B cell (primary cell): ENCODE results near the gene AHNAK. TPM values are rescaled to one million over a fixed set of nuclear protein-coding genes. Genes with fewer than 3 reads are reported as not detected.
A peak's percentile ranks its signal among the peaks of the same experiment; 100 is the strongest.

Source experiments
- ATAC-seq: fragments of 200-7000 bp; cut with Tn5 transposase; one replicate; pipeline ENCODE4 v1.10.0; 2021; ENCODE audit warnings: low read depth, mild to moderate bottlenecking, moderate number of reproducible peaks, moderate library complexity
- CTCF ChIA-PET: fragments of 350-600 bp; sonication (Branson Sonifier 250); formaldehyde crosslinking; loops from one replicate; lab custom pipeline; 2021; ENCODE audit warnings: antibody characterized with exemption, inconsistent platforms; lab: Charles Lee
- POLR2A ChIA-PET: fragments of 350-600 bp; sonication (Branson Sonifier 250); formaldehyde crosslinking; loops from one replicate; lab custom pipeline; 2021; ENCODE audit warnings: antibody characterized with exemption; lab: Charles Lee
- DNase-seq: peaks from one replicate; pipeline ENCODE4 v3.0.0; 2013
- H2AFZ ChIP-seq: 2 replicates; pipeline ENCODE4 v1.6.1; 2012; ENCODE audit warnings: mild to moderate bottlenecking, low read depth, low read length; ENCODE audit not compliant: insufficient read depth, poor library complexity, severe bottlenecking
- H3K27ac ChIP-seq, 2 donors: 1 replicate in 1 of 2; 2 replicates in 1 of 2; pipeline ENCODE4 v1.5.1; 2012 to 2013; ENCODE audit warnings: low read length in 2 of 2, mild to moderate bottlenecking in 2 of 2, moderate library complexity in 1 of 2
- H3K27me3 ChIP-seq, 4 experiments: fragments of 200-600 bp in 1 of 4; sonication (generic) in 1 of 4; replicated peaks in 1 of 4; 1 replicate in 2 of 4; 2 replicates in 2 of 4; pipeline versions ENCODE4 v1.6.1 to v1.7.0; 2013 to 2016; ENCODE audit warnings: low read length in 3 of 4, mild to moderate bottlenecking in 2 of 4, mixed read lengths in 1 of 4, moderate library complexity in 1 of 4; ENCODE audit not compliant: insufficient read depth in 4 of 4, control insufficient read depth in 3 of 4; ENCODE audit errors: control extremely low read depth in 1 of 4
- H3K36me3 ChIP-seq, 2 experiments: replicated peaks in 1 of 2; 1 replicate in 1 of 2; 2 replicates in 1 of 2; pipeline versions ENCODE4 v1.6.1 to v1.7.1; 2013; ENCODE audit warnings: low read length in 1 of 2; ENCODE audit not compliant: insufficient read depth in 2 of 2, control insufficient read depth in 1 of 2; ENCODE audit errors: control extremely low read depth in 1 of 2, extremely low read depth in 1 of 2
- H3K4me1 ChIP-seq, 2 donors: fragments of 200-600 bp in 1 of 2; sonication (generic) in 1 of 2; 1 replicate in 1 of 2; 2 replicates in 1 of 2; pipeline versions ENCODE4 v1.5.1 to v1.6.1; 2013 to 2017; ENCODE audit warnings: low read length in 2 of 2; ENCODE audit not compliant: control insufficient read depth in 2 of 2, insufficient read depth in 2 of 2
- H3K4me2 ChIP-seq: replicated peaks from 2 replicates; pipeline ENCODE3; 2012; ENCODE audit warnings: mild to moderate bottlenecking, low read depth, low read length; ENCODE audit not compliant: poor library complexity, severe bottlenecking
- H3K4me3 ChIP-seq, 5 experiments: fragments of 200-600 bp in 1 of 5; sonication (generic) in 1 of 5; 1 replicate in 3 of 5; 2 replicates in 2 of 5; pipeline versions ENCODE4 v1.5.1 to v1.7.0; 2011 to 2016; ENCODE audit warnings: low read length in 4 of 5, mild to moderate bottlenecking in 4 of 5, low read depth in 2 of 5, control low read depth in 1 of 5, moderate library complexity in 1 of 5; ENCODE audit not compliant: insufficient read depth in 1 of 5; ENCODE audit errors: control extremely low read depth in 1 of 5, extremely low read depth in 1 of 5
- H3K79me2 ChIP-seq: fragments of 200-600 bp; sonication (generic); one replicate; pipeline ENCODE4 v1.6.0; 2016; ENCODE audit warnings: low read length; ENCODE audit not compliant: control insufficient read depth, insufficient read depth
- H3K9ac ChIP-seq: fragments of 200-600 bp; sonication (generic); 2 replicates; pipeline ENCODE4 v1.6.1; 2017; ENCODE audit warnings: mild to moderate bottlenecking, low read length, moderate library complexity
- H3K9me3 ChIP-seq, 3 donors: one replicate each; pipeline versions ENCODE4 v1.6.1 to v1.7.1; 2013; ENCODE audit warnings: low read length in 2 of 3; ENCODE audit not compliant: control insufficient read depth in 2 of 3, insufficient read depth in 1 of 3; ENCODE audit errors: control extremely low read depth in 1 of 3
- H4K20me1 ChIP-seq: 2 replicates; pipeline ENCODE4 v1.6.0; 2012; ENCODE audit warnings: mild to moderate bottlenecking, low read length; ENCODE audit not compliant: insufficient read depth, control insufficient read depth, poor library complexity, severe bottlenecking
- H3K27ac Mint-ChIP-seq: one replicate; pipeline ENCODE4 v1.8.0; 2021; ENCODE audit warnings: mixed read lengths
- H3K27me3 Mint-ChIP-seq: one replicate; pipeline ENCODE4 v1.8.0; 2021; ENCODE audit warnings: mixed read lengths
- H3K4me1 Mint-ChIP-seq: one replicate; pipeline ENCODE4 v1.8.0; 2021; ENCODE audit warnings: mixed read lengths
- H3K4me3 Mint-ChIP-seq: one replicate; pipeline ENCODE4 v1.8.0; 2021; ENCODE audit warnings: mixed read lengths
- H3K9me3 Mint-ChIP-seq: one replicate; pipeline ENCODE4 v1.8.0; 2022; ENCODE audit warnings: mixed read lengths; ENCODE audit not compliant: insufficient read depth
- CTCF ChIP-seq: fragments of 200-600 bp; IDR thresholded peaks from one replicate; pipeline ENCODE4 v1.8.0; 2022; ENCODE audit warnings: antibody characterized with exemption, mild to moderate bottlenecking
- EZH2 ChIP-seq: IDR thresholded peaks from 2 replicates; pipeline ENCODE4 v1.6.1; 2012; ENCODE audit warnings: borderline replicate concordance, low read depth, mild to moderate bottlenecking, moderate library complexity, low read length; ENCODE audit not compliant: insufficient read depth, poor library complexity, severe bottlenecking
- WGBS: methylation state at CpG from one replicate; pipeline ENCODE4 v1.1.5; 2013; ENCODE audit warnings: missing lambda C conversion rate; ENCODE audit not compliant: insufficient coverage; 5-methylcytosine and 5-hydroxymethylcytosine counted together
- intact Hi-C: fragments of 100-400 bp; cut with micrococcal nuclease; formaldehyde crosslinking; loops from one replicate; pipeline ENCODE4 v1.10.0; 2022
- polyA plus RNA-seq: library from polyadenylated mRNA; depleted of rRNA; stranded (reverse); fragments of >200 nt; gene quantifications from 2 replicates; pipeline ENCODE4 v1.2.3, GENCODE V29; 2012
- total RNA-seq, 2 donors: library from RNA; stranded (reverse); fragments of 120-200 nt in 1 of 2; gene quantifications; 1 replicate in 1 of 2; 2 replicates in 1 of 2; pipeline versions ENCODE4 v1.2.3 to v1.2.4, GENCODE V29; 2013 to 2022

AHNAK gene
- total and polyA plus RNA-seq, 2 donors (not counting 1 experiment from before 2014, with no cell fraction given): 63.7 to 229 TPM

GRCh38 chr11:62398011-62398994 is 148.3 kb downstream of the AHNAK start:
- Histone ChIP-seq H3K27ac (no peak overlapping the region), H4K20me1 (no peaks in the 10 kb centered on the region), H3K4me1 (peaks cover 9 to 11% of the 10 kb centered on the region in 2 donors), H3K27me3 (peaks cover 0 to 8% (median 0%) of the 10 kb centered on the region in 4 experiments), H2AFZ (peak overlapping the region; percentile 5), H3K4me3 (no peak overlapping the region), H3K4me2 (no peak overlapping the region), H3K9me3 (no peaks in the 10 kb centered on the region), H3K36me3 (no peaks in the 10 kb centered on the region), H3K9ac (no peak overlapping the region), H3K79me2 (no peaks in the 10 kb centered on the region)
- Mint-ChIP-seq H3K27ac (no peak overlapping the region), H3K27me3 (peaks cover 11% of the 10 kb centered on the region), H3K9me3 (no peaks in the 10 kb centered on the region), H3K4me1 (peaks cover 11% of the 10 kb centered on the region), H3K4me3 (no peak overlapping the region)
- TF ChIP-seq CTCF (no peak), EZH2 (no peak)
- CTCF ChIA-PET: no interaction called here
- no peak for DNase-seq
- WGBS: 65% methylated on average over 19 of the region's 22 CpGs
- POLR2A ChIA-PET: no interaction called here
- intact Hi-C loops: loop anchor here (5.0 to 10.0 kb wide), 2 partner anchors 386 to 484 kb away; partner anchors contain the start of genes SLC3A2 and TMEM179B
- no peak for ATAC-seq
